IPS-15b (cell line): Measurements from ENCODE around the gene ADAM10.

ENCODE experiments used
- H3K27me3 ChIP-seq: one replicate; pipeline ENCODE4 v1.6.1; 2013; ENCODE audit warnings: low read length; ENCODE audit not compliant: control insufficient read depth, insufficient read depth
- H3K36me3 ChIP-seq: one replicate; pipeline ENCODE4 v1.6.1; 2013; ENCODE audit warnings: low read length; ENCODE audit not compliant: control insufficient read depth, insufficient read depth
- H3K4me1 ChIP-seq: one replicate; pipeline ENCODE4 v1.6.1; 2013; ENCODE audit warnings: mild to moderate bottlenecking, low read length; ENCODE audit not compliant: control insufficient read depth, insufficient read depth
- H3K4me3 ChIP-seq: one replicate; pipeline ENCODE4 v1.5.1; 2013; ENCODE audit warnings: low read depth, low read length
- H3K9ac ChIP-seq: one replicate; pipeline ENCODE4 v1.6.1; 2013; ENCODE audit warnings: low read depth, mild to moderate bottlenecking, low read length
- H3K9me3 ChIP-seq: one replicate; pipeline ENCODE4 v1.6.1; 2013; ENCODE audit warnings: mild to moderate bottlenecking, low read length; ENCODE audit not compliant: control insufficient read depth, insufficient read depth

The ADAM10 gene

GRCh38 chr15:58736018-58736643 is 13.4 kb downstream of the ADAM10 start:
- Histone ChIP-seq H3K36me3 (no peaks in the 10 kb centered on the region), H3K4me3 (no peak overlapping the region), H3K4me1 (no peaks in the 10 kb centered on the region), H3K9ac (no peak overlapping the region), H3K9me3 (no peaks in the 10 kb centered on the region), H3K27me3 (no peaks in the 10 kb centered on the region)

GRCh38 chr15:58734859-58735258 is 14.6 kb downstream of the ADAM10 start:
- Histone ChIP-seq H3K4me1 (peaks cover 3% of the 10 kb centered on the region), H3K9me3 (no peaks in the 10 kb centered on the region), H3K4me3 (no peak overlapping the region), H3K9ac (no peak overlapping the region), H3K36me3 (no peaks in the 10 kb centered on the region), H3K27me3 (no peaks in the 10 kb centered on the region)

- Histone ChIP-seq H3K4me3 (no peak overlapping the region), H3K4me1 (peaks cover 3% of the 10 kb centered on the region), H3K9me3 (no peaks in the 10 kb centered on the region), H3K9ac (no peak overlapping the region), H3K36me3 (no peaks in the 10 kb centered on the region), H3K27me3 (no peaks in the 10 kb centered on the region)
Measured at GRCh38 chr15:58732625-58733363, 16.7 kb downstream of the ADAM10 start.

GRCh38 chr15:58731756-58732535 is 17.6 kb downstream of the ADAM10 start:
- peaks cover 3% of the 10 kb centered on the region for H3K4me1 ChIP-seq
- no peak overlapping the region for H3K4me3 ChIP-seq
- H3K36me3 ChIP-seq, result no peaks in the 10 kb centered on the region
- no peaks in the 10 kb centered on the region for H3K9me3 ChIP-seq
- H3K9ac ChIP-seq, result no peak overlapping the region
- no peaks in the 10 kb centered on the region for H3K27me3 ChIP-seq

GRCh38 chr15:58726867-58727266 is 22.6 kb downstream of the ADAM10 start:
- H3K36me3 ChIP-seq, result no peaks in the 10 kb centered on the region
- no peak overlapping the region for H3K4me3 ChIP-seq
- peaks cover 5% of the 10 kb centered on the region for H3K4me1 ChIP-seq
- H3K9ac ChIP-seq, result no peak overlapping the region
- H3K27me3 ChIP-seq, result no peaks in the 10 kb centered on the region
- no peaks in the 10 kb centered on the region for H3K9me3 ChIP-seq

- Histone ChIP-seq H3K27me3 (no peaks in the 10 kb centered on the region), H3K36me3 (no peaks in the 10 kb centered on the region), H3K4me3 (no peak overlapping the region), H3K9me3 (no peaks in the 10 kb centered on the region), H3K9ac (no peak overlapping the region), H3K4me1 (peaks cover 7% of the 10 kb centered on the region)
Measured at GRCh38 chr15:58724466-58724865, 25.0 kb downstream of the ADAM10 start.

GRCh38 chr15:58717357-58717756 is 32.1 kb downstream of the ADAM10 start:
- Histone ChIP-seq H3K4me3 (no peak overlapping the region), H3K36me3 (no peaks in the 10 kb centered on the region), H3K9ac (no peak overlapping the region), H3K9me3 (no peaks in the 10 kb centered on the region), H3K4me1 (peaks cover 5% of the 10 kb centered on the region), H3K27me3 (no peaks in the 10 kb centered on the region)

- H3K36me3 ChIP-seq, result no peaks in the 10 kb centered on the region
- no peak overlapping the region for H3K9ac ChIP-seq
- H3K4me3 ChIP-seq, result no peak overlapping the region
- no peaks in the 10 kb centered on the region for H3K9me3 ChIP-seq
- H3K27me3 ChIP-seq, result no peaks in the 10 kb centered on the region
- H3K4me1 ChIP-seq, result peaks cover 5% of the 10 kb centered on the region
Measured at GRCh38 chr15:58716027-58716426, 33.5 kb downstream of the ADAM10 start.

- Histone ChIP-seq H3K4me3 (no peak overlapping the region), H3K4me1 (peaks cover 5% of the 10 kb centered on the region), H3K9ac (no peak overlapping the region), H3K9me3 (no peaks in the 10 kb centered on the region), H3K27me3 (no peaks in the 10 kb centered on the region), H3K36me3 (no peaks in the 10 kb centered on the region)
Measured at GRCh38 chr15:58715266-58715917, 34.1 kb downstream of the ADAM10 start.

GRCh38 chr15:58710701-58711100 is 38.8 kb downstream of the ADAM10 start:
- Histone ChIP-seq H3K4me3 (no peak overlapping the region), H3K9ac (no peak overlapping the region), H3K9me3 (no peaks in the 10 kb centered on the region), H3K27me3 (no peaks in the 10 kb centered on the region), H3K36me3 (no peaks in the 10 kb centered on the region), H3K4me1 (no peaks in the 10 kb centered on the region)

- H3K4me1 ChIP-seq, result no peaks in the 10 kb centered on the region
- no peaks in the 10 kb centered on the region for H3K36me3 ChIP-seq
- no peaks in the 10 kb centered on the region for H3K27me3 ChIP-seq
- H3K9me3 ChIP-seq, result no peaks in the 10 kb centered on the region
- H3K9ac ChIP-seq, result no peak overlapping the region
- H3K4me3 ChIP-seq, result no peak overlapping the region
Measured at GRCh38 chr15:58707397-58707796, 42.1 kb downstream of the ADAM10 start.
